Measurements from ENCODE around the gene ARHGEF1.

DNA sequence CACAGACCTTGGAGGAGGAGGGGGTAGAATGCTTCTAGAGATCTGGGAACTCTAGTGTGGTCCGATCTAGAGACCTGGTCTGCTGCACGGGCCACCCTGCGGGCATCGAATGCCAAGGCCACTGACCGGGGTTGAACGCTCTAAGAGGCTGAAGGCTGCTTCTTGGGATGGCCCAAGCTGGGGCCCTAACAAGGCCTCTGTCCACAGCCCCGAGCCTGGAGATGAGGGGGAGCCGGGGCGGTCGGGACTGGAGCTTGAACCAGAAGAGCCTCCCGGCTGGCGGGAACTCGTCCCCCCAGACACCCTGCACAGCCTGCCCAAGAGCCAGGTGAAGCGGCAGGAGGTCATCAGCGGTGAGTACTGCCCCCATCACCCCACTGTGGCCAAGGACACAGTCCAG, 15.3 kb downstream of the ARHGEF1 start:
- TF ChIP-seq, protein P1, sequence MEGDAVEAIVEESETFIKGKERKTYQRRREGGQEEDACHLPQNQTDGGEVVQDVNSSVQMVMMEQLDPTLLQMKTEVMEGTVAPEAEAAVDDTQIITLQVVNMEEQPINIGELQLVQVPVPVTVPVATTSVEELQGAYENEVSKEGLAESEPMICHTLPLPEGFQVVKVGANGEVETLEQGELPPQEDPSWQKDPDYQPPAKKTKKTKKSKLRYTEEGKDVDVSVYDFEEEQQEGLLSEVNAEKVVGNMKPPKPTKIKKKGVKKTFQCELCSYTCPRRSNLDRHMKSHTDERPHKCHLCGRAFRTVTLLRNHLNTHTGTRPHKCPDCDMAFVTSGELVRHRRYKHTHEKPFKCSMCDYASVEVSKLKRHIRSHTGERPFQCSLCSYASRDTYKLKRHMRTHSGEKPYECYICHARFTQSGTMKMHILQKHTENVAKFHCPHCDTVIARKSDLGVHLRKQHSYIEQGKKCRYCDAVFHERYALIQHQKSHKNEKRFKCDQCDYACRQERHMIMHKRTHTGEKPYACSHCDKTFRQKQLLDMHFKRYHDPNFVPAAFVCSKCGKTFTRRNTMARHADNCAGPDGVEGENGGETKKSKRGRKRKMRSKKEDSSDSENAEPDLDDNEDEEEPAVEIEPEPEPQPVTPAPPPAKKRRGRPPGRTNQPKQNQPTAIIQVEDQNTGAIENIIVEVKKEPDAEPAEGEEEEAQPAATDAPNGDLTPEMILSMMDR (IDR thresholded peaks at IDR 0.05): no peak
- no peak for TF ChIP-seq TCF7L2 (IDR thresholded peaks at IDR 0.05; ENCODE audit: low read depth, low read length)
- TF ChIP-seq POLR2AphosphoS5 (IDR thresholded peaks at IDR 0.05; ENCODE audit: low read depth, low read length): no peak

All from Panc1 (cell line).